ENCODE measurements around the gene COMMD4. TPM values are rescaled to one million over a fixed set of nuclear protein-coding genes. Genes with fewer than 3 reads are reported as not detected.
"Not testable (repeated sequence)": the region's sequence is repeated elsewhere in the genome, so short reads cannot be mapped to it uniquely, and the experiment has no call there.

The COMMD4 gene
- total and polyA plus RNA-seq, 10 of the 15 experiments (the other 5 are each of a cell fraction or from before 2014, with no cell fraction given): 14.5 to 118 (median 75.3) TPM

DNA sequence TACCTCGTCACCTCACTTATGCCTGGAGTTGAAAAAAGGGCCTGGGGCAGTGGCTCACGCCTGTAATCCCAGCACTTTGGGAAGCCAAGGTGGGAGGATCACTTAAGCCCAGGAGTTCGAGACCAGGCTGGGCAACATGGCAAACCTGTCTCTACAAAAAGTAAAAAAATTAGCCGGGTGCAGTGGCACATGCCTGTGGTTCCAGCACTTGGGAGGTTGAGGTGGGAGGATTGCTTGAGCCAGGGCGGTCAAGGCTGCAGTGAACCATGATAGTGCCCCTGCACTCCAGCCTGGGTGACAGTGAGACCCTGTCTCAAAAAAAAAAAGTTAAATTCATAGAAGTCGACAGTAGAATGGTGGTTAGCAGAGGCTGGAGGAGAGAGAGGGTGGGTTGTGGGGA lies 6.4 kb downstream of the COMMD4 start:
- Histone ChIP-seq H3K79me2 (ENCODE audit: control insufficient read depth, insufficient read depth, low read length) (no peaks in the 10 kb centered on the region), H3K36me3 (ENCODE audit: control insufficient read depth in 2 of 2, insufficient read depth in 2 of 2, low read length in 1 of 2) (peaks cover 0 to 5% of the 10 kb centered on the region in 2 experiments; a peak in 1 of 4 replicates), H3K27ac (ENCODE audit: control insufficient read depth, insufficient read depth) (no peak overlapping the region), H3K4me2 (ENCODE audit: control insufficient read depth, insufficient read depth) (no peak overlapping the region), H2AFZ (ENCODE audit: control insufficient read depth, low read depth, low read length) (no peak overlapping the region), H4K20me1 (ENCODE audit: control insufficient read depth, insufficient read depth) (no peaks in the 10 kb centered on the region), H3K4me3 (no peak overlapping the region), H3K4me1 (ENCODE audit: control insufficient read depth, insufficient read depth, low read length) (peaks cover 7% of the 10 kb centered on the region), H3K9ac (ENCODE audit: control insufficient read depth, insufficient read depth, low read length) (no peak overlapping the region), H3K27me3 (replicated peaks in 1 of 2; ENCODE audit: control insufficient read depth in 2 of 2, insufficient read depth in 2 of 2, low read length in 1 of 2) (peaks cover 2 to 5% of the 10 kb centered on the region in 2 experiments), H3K9me3 (replicated peaks; ENCODE audit: control insufficient read depth, insufficient read depth, low read length) (no peaks in the 10 kb centered on the region; the same call in 2 of the 3 replicates)
- DNase-seq (ENCODE audit: low read depth, low spot score) (no peak), ATAC-seq (no peak), FAIRE-seq (no peak)
- TF ChIP-seq MEF2A (IDR thresholded peaks at IDR 0.05; ENCODE audit: insufficient read depth, low read depth, low read length) (no peak), EGR1 (IDR thresholded peaks at IDR 0.05; ENCODE audit: borderline replicate concordance in 1 of 2, low read depth in 2 of 2, low read length in 2 of 2) (no peak)
- ChIA-PET RAD21 (ENCODE audit: unreplicated experiment) (interaction anchor here (1.2 kb wide), 1 partner anchor 26 kb away, joined by 3 read pairs; no protein-coding TSS in a partner anchor), POLR2A (no interaction called here), CTCF (no interaction called here), SMC1A (ENCODE audit: uncharacterized antibody, unreplicated experiment) (no interaction called here)
- no TSS peak for BruUV-seq (replicated peaks)
- WGBS (ENCODE audit: insufficient coverage, insufficient replicate concordance, low lambda C conversion rate, missing lambda C conversion rate): 96% methylated on average over 6 of the region's 6 CpGs
- in situ Hi-C loops (cut with MboI) (no loop called here), intact Hi-C loops (cut with micrococcal nuclease; ENCODE audit: unreplicated experiment) (no loop called here)

DNA sequence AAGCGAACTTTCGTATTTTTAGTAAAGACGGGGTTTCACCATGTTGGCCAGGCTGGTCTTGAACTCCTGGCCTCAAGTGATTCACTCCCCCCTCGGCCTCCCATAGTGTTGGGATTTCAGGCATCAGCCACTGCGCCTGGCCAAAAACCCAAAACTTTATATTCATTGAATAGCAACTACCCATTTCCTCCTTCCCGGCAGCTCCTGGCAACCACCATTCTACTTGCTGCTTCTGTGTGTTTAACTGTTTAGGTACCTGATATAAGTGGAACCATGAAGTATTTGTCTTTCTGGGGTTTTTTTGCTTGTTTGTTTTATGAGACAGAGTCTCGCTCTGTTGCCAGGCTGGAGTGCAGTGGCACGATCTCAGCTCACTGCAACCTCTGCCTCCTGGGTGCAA lies 8.1 kb downstream of the COMMD4 start:
- ATAC-seq; BruUV-seq (replicated peaks); RAD21 ChIA-PET (ENCODE audit: unreplicated experiment); H3K79me2 ChIP-seq (ENCODE audit: control insufficient read depth, insufficient read depth, low read length); in situ Hi-C loops (cut with MboI); H3K36me3 ChIP-seq (ENCODE audit: control insufficient read depth in 2 of 2, insufficient read depth in 2 of 2, low read length in 1 of 2); H3K4me3 ChIP-seq; H4K20me1 ChIP-seq (ENCODE audit: control insufficient read depth, insufficient read depth); H3K9ac ChIP-seq (ENCODE audit: control insufficient read depth, insufficient read depth, low read length); H2AFZ ChIP-seq (ENCODE audit: control insufficient read depth, low read depth, low read length); FAIRE-seq; H3K9me3 ChIP-seq (replicated peaks; ENCODE audit: control insufficient read depth, insufficient read depth, low read length); CTCF ChIA-PET; POLR2A ChIA-PET; DNase-seq (ENCODE audit: low read depth, low spot score); H3K27ac ChIP-seq (ENCODE audit: control insufficient read depth, insufficient read depth); intact Hi-C loops (cut with micrococcal nuclease; ENCODE audit: unreplicated experiment); H3K4me2 ChIP-seq (ENCODE audit: control insufficient read depth, insufficient read depth): not testable (repeated sequence)
- 60% methylated on average over 8 of the region's 8 CpGs for WGBS (ENCODE audit: insufficient coverage, insufficient replicate concordance, low lambda C conversion rate, missing lambda C conversion rate)
- Histone ChIP-seq H3K4me1 (ENCODE audit: control insufficient read depth, insufficient read depth, low read length) (peaks cover 13% of the 10 kb centered on the region), H3K27me3 (replicated peaks in 1 of 2; ENCODE audit: control insufficient read depth in 2 of 2, insufficient read depth in 2 of 2, low read length in 1 of 2) (peaks cover 4 to 11% of the 10 kb centered on the region in 2 experiments)
- SMC1A ChIA-PET (ENCODE audit: uncharacterized antibody, unreplicated experiment): interaction anchor here (1.1 kb wide), 1 partner anchor 24 kb away, joined by 3 read pairs; no protein-coding TSS in a partner anchor

Data from GM12878 (cell line).